Measurements from ENCODE around the gene ZCCHC3.

The ZCCHC3 gene

GRCh38 chr20:278181-278580, 19.2 kb upstream of the ZCCHC3 start:
- TF ChIP-seq TAF1 (IDR thresholded peaks at IDR 0.05; ENCODE audit: low read depth, low read length) = no peak
- TF ChIP-seq POU2F2 (IDR thresholded peaks at IDR 0.05; ENCODE audit: low read depth, low read length) = no peak
- TF ChIP-seq PAX5 (IDR thresholded peaks at IDR 0.05; ENCODE audit: insufficient read depth, low read length, severe bottlenecking) = no peak
- no peak for FAIRE-seq

GRCh38 chr20:278607-279571, 18.5 kb upstream of the ZCCHC3 start:
- no peak for TF ChIP-seq SPI1 (IDR thresholded peaks at IDR 0.05; ENCODE audit: low read depth, low read length)
- no peak for TF ChIP-seq POLR2AphosphoS5 (IDR thresholded peaks at IDR 0.05; ENCODE audit: low read depth, low read length)
- no peak for TF ChIP-seq POU2F2 (IDR thresholded peaks at IDR 0.05; ENCODE audit: low read depth, low read length)
- TF ChIP-seq PAX5 (IDR thresholded peaks at IDR 0.05; ENCODE audit: insufficient read depth, low read length, severe bottlenecking) = no peak
- TF ChIP-seq TAF1 (IDR thresholded peaks at IDR 0.05; ENCODE audit: low read depth, low read length) = no peak
- no peak for TF ChIP-seq POLR2A (IDR thresholded peaks at IDR 0.05; ENCODE audit: low read depth, low read length)
- FAIRE-seq = no peak
- no peak for DNase-seq (ENCODE audit: insufficient read length, low spot score)

More at GRCh38 chr20:278181-278580, 19.2 kb upstream of the ZCCHC3 start:
- DNase-seq (ENCODE audit: insufficient read length, low spot score) = no peak

DNA sequence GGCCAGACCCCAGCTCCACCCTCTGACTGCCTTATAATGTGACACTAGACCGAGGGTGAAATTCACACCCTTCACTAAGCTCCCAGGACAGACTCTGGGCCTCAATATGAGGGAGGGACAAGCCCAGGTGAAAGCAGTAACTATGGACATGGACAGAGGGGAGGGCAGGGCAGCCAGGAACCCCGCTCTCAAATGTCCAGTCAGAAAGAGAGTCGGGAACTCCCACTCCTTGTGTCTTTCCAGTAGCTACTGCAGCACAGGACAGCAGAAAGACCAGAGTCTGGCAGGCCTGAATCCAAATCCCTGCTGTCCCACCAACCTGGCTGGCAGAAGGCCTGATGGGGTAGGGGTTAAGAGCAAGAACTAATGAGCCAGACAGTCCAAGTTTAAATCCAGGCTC, 13.2 kb upstream of the ZCCHC3 start:
- TF ChIP-seq TAF1 (IDR thresholded peaks at IDR 0.05; ENCODE audit: low read depth, low read length) = no peak
- no peak for TF ChIP-seq POLR2A (IDR thresholded peaks at IDR 0.05; ENCODE audit: low read depth, low read length)
- TF ChIP-seq POLR2AphosphoS5 (IDR thresholded peaks at IDR 0.05; ENCODE audit: low read depth, low read length) = no peak
- no peak for TF ChIP-seq SPI1 (IDR thresholded peaks at IDR 0.05; ENCODE audit: low read depth, low read length)
- TF ChIP-seq PAX5 (IDR thresholded peaks at IDR 0.05; ENCODE audit: insufficient read depth, low read length, severe bottlenecking) = no peak
- TF ChIP-seq POU2F2 (IDR thresholded peaks at IDR 0.05; ENCODE audit: low read depth, low read length) = no peak
- FAIRE-seq (no peak), DNase-seq (ENCODE audit: insufficient read length, low spot score) (no peak)

- FAIRE-seq (no peak), DNase-seq (ENCODE audit: insufficient read length, low spot score) (no peak)
- no peak for TF ChIP-seq POU2F2 (IDR thresholded peaks at IDR 0.05; ENCODE audit: low read depth, low read length)
- no peak for TF ChIP-seq SPI1 (IDR thresholded peaks at IDR 0.05; ENCODE audit: low read depth, low read length)
- TF ChIP-seq TAF1 (IDR thresholded peaks at IDR 0.05; ENCODE audit: low read depth, low read length) = no peak
- TF ChIP-seq POLR2A (IDR thresholded peaks at IDR 0.05; ENCODE audit: low read depth, low read length) = no peak
These were observed 10.9 kb upstream of the ZCCHC3 start for GRCh38 chr20:286508-286907.

DNA sequence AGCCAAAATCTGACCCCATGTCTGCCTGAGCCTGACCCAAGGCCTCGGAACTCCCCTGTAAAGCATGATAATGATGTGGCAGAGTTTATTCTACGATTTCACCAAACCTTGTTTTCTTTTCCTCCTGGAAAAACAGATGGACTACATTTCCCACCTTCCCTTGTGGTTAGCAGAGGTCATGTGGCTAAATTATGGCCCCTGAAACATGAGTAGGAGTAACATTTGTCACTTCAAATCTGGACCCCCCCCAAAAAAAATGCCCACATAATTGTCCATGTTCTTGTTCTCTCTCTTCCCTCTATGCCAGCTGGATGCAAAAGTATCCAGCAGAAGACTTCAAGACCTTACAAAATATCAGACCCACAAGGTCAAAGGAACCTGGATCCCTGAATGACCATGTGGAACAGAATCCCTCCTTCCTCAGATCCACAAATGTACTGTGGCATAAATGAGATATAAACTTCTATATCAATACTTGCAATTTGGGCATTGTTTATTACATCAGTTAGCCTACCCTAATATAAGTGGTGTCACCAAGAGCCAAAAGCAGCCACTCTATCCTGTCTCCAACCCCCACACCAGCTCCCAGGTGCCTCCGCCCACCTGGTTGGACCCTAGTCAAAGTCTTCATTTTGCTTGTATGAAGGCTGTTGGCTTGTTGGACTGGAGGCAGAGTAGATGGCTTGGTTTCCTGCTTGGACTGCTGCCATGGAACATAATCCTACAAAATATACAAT, 8.2 kb upstream of the ZCCHC3 start:
- FAIRE-seq = peak; percentile 67
- no peak for TF ChIP-seq POU2F2 (IDR thresholded peaks at IDR 0.05; ENCODE audit: low read depth, low read length)
- TF ChIP-seq POLR2AphosphoS5 (IDR thresholded peaks at IDR 0.05; ENCODE audit: low read depth, low read length) = no peak
- no peak for TF ChIP-seq TAF1 (IDR thresholded peaks at IDR 0.05; ENCODE audit: low read depth, low read length)
- TF ChIP-seq PAX5 (IDR thresholded peaks at IDR 0.05; ENCODE audit: insufficient read depth, low read length, severe bottlenecking) = no peak
- TF ChIP-seq SPI1 (IDR thresholded peaks at IDR 0.05; ENCODE audit: low read depth, low read length) = no peak
- TF ChIP-seq POLR2A (IDR thresholded peaks at IDR 0.05; ENCODE audit: low read depth, low read length) = no peak
- DNase-seq (ENCODE audit: insufficient read length, low spot score) = no peak

GRCh38 chr20:289693-290083, 7.7 kb upstream of the ZCCHC3 start:
- TF ChIP-seq SPI1 (IDR thresholded peaks at IDR 0.05; ENCODE audit: low read depth, low read length) (no peak), TAF1 (IDR thresholded peaks at IDR 0.05; ENCODE audit: low read depth, low read length) (no peak), PAX5 (IDR thresholded peaks at IDR 0.05; ENCODE audit: insufficient read depth, low read length, severe bottlenecking) (no peak), POLR2AphosphoS5 (IDR thresholded peaks at IDR 0.05; ENCODE audit: low read depth, low read length) (no peak), POU2F2 (IDR thresholded peaks at IDR 0.05; ENCODE audit: low read depth, low read length) (no peak), POLR2A (IDR thresholded peaks at IDR 0.05; ENCODE audit: low read depth, low read length) (no peak)
- DNase-seq (ENCODE audit: insufficient read length, low spot score) (no peak), FAIRE-seq (no peak)

GRCh38 chr20:290084-290831, 7.1 kb upstream of the ZCCHC3 start, which contains the start of gene C20orf96:
Gene C20orf96 (minus strand): TSS chr20:290750. CDS start chr20:290610, 140 bp downstream.
- DNase-seq (ENCODE audit: insufficient read length, low spot score) (peak; percentile 88), FAIRE-seq (peak; percentile 93)
- TF ChIP-seq POLR2A (IDR thresholded peaks at IDR 0.05; ENCODE audit: low read depth, low read length) (peak; percentile 30; the same call in 1 of the 2 replicates), SPI1 (IDR thresholded peaks at IDR 0.05; ENCODE audit: low read depth, low read length) (no peak), POU2F2 (IDR thresholded peaks at IDR 0.05; ENCODE audit: low read depth, low read length) (0 out of 2 replicates have a peak, but pooled peaks have one; percentile 26), PAX5 (IDR thresholded peaks at IDR 0.05; ENCODE audit: insufficient read depth, low read length, severe bottlenecking) (no peak), TAF1 (IDR thresholded peaks at IDR 0.05; ENCODE audit: low read depth, low read length) (0 out of 2 replicates have a peak, but pooled peaks have one; percentile 15), POLR2AphosphoS5 (IDR thresholded peaks at IDR 0.05; ENCODE audit: low read depth, low read length) (no peak)

GRCh38 chr20:294602-295001, 2.8 kb upstream of the ZCCHC3 start:
- DNase-seq (ENCODE audit: insufficient read length, low spot score) (no peak), FAIRE-seq (no peak)
- TF ChIP-seq POU2F2 (IDR thresholded peaks at IDR 0.05; ENCODE audit: low read depth, low read length) = no peak
- TF ChIP-seq PAX5 (IDR thresholded peaks at IDR 0.05; ENCODE audit: insufficient read depth, low read length, severe bottlenecking) = no peak

GRCh38 chr20:295804-296203, 1.6 kb upstream of the ZCCHC3 start:
- TF ChIP-seq POU2F2 (IDR thresholded peaks at IDR 0.05; ENCODE audit: low read depth, low read length) = no peak
- TF ChIP-seq POLR2AphosphoS5 (IDR thresholded peaks at IDR 0.05; ENCODE audit: low read depth, low read length) = no peak
- TF ChIP-seq PAX5 (IDR thresholded peaks at IDR 0.05; ENCODE audit: insufficient read depth, low read length, severe bottlenecking) = no peak
- no peak for TF ChIP-seq TAF1 (IDR thresholded peaks at IDR 0.05; ENCODE audit: low read depth, low read length)
- TF ChIP-seq POLR2A (IDR thresholded peaks at IDR 0.05; ENCODE audit: low read depth, low read length) = no peak
- TF ChIP-seq SPI1 (IDR thresholded peaks at IDR 0.05; ENCODE audit: low read depth, low read length) = no peak
- no peak for DNase-seq (ENCODE audit: insufficient read length, low spot score)
- no peak for FAIRE-seq

All from GM12891 (cell line).